Omental fat pad (tissue), 4 donors: ENCODE measurements around the gene AVEN. TPM values are rescaled to one million over a fixed set of nuclear protein-coding genes. Genes with fewer than 3 reads are reported as not detected.

Experiments
- total RNA-seq, 4 donors: library from RNA; depleted of rRNA; stranded (reverse); fragments of >200 nt; gene quantifications; one replicate each; pipeline ENCODE4 v1.1.0, GENCODE V29; 2016

The AVEN gene
- total RNA-seq, 4 donors from 2014 or later, result 11.4 to 15.6 (median 14.6) TPM

Other genes with a start within 250 kb of the AVEN start
- not detected for gene CHRM5, start 70.7 kb downstream of the AVEN start, total RNA-seq
- gene EMC7, start 62.7 kb upstream of the AVEN start, total RNA-seq, result 10 to 100 TPM; 33.0 to 47.8 (median 36.8) TPM
- 1 to 10 TPM in 2 of 4 donors, under 1 TPM in 2; 0.84 to 1.3 (median 0.98) TPM for gene PGBD4, start 62.9 kb upstream of the AVEN start, total RNA-seq
- 10 to 100 TPM; 35.4 to 83.1 (median 44.5) TPM for gene KATNBL1, start 170.9 kb upstream of the AVEN start, total RNA-seq
- gene EMC4, start 185.8 kb upstream of the AVEN start, total RNA-seq, result 100 to 1,000 TPM; 119 to 145 (median 133) TPM